RWPE1 (cell line): ENCODE data around the gene GRIN2A.
A peak's percentile ranks its signal among the peaks of the same experiment; 100 is the strongest.

Experiments
- CTCF ChIA-PET: fragments of 350-600 bp; sonication (Branson Sonifier 250); formaldehyde crosslinking; extraction: SDS; loops from one replicate; lab custom pipeline; 2021; lab: Yijun Ruan, JAX
- POLR2A ChIA-PET: fragments of 400-600 bp; formaldehyde crosslinking; extraction: SDS; loops from one replicate; lab custom pipeline; 2020; ENCODE audit warnings: antibody characterized with exemption; ENCODE audit not compliant: low non-redundant PET; lab: Yijun Ruan, JAX
- DNase-seq: peaks from one replicate; pipeline ENCODE4 v3.0.0; 2012; ENCODE audit warnings: low spot score
- H3K27ac ChIP-seq: fragments of 450-650 bp; 2 replicates; pipeline ENCODE4 v1.5.1; 2017
- CTCF ChIP-seq: fragments of 450-650 bp; conservative IDR thresholded peaks from 2 replicates; pipeline ENCODE4 v1.5.1; 2017; ENCODE audit warnings: low read depth, mild to moderate bottlenecking

GRIN2A gene

DNA sequence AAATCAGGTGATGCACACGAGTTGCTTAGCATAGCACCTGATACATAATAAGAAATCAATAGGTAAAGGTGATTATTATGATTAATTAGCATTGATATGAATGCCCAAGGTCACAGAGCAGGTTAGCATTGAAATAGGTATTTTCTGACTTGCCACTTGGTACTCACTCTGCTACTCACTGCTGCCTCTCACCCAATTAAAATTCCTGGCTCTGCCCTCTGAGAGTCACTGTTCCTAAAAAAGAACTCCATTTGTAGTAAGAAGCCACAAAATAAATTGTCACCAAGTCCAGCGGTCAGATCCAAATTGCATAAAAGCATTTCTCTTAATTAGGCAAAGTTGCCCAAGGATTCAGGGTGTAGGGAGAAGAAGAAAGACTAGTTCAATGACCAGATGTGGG lies 8.9 kb upstream of the GRIN2A start:
- POLR2A ChIA-PET, result no interaction called here
- no peak overlapping the region for H3K27ac ChIP-seq
- CTCF ChIA-PET, result no interaction called here
- no peak for DNase-seq
- no peak for TF ChIP-seq CTCF

DNA sequence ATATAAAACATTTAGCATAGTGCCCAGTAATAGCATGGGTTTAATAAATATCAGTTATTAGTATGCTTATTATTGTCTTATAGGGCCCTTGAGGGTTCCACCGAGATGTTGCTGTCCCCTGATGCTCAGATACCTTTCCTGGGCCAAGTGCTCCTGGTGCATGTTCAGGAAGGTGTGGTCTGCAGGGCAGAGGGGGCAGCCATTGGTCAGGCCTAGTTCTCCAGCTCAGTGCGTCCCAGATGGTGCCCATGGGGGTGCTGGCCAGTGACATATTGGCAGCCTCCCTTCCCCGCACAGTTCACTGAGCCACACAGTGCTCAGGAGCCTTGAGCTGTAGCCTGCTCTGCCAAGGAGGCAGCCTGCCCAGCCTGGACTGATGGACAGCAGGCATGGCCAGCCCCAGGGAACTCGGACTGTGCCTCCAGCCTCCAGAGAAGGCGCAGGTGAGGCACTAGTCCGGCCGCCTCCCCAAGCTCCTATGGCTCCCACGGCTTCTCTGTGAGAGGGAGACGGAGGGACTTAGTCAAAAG lies 7.7 kb upstream of the GRIN2A start:
- DNase-seq, result no peak
- CTCF ChIA-PET, result interaction anchor here (0.6 kb wide), 1 partner anchor 8 kb away, joined by 3 read pairs; the partner anchor contains the start of gene GRIN2A
- POLR2A ChIA-PET, result no interaction called here
- no peak overlapping the region for H3K27ac ChIP-seq
- TF ChIP-seq CTCF, result no peak

- CTCF ChIA-PET, result no interaction called here
- H3K27ac ChIP-seq, result no peak overlapping the region
- DNase-seq, result no peak
- POLR2A ChIA-PET, result no interaction called here
- no peak for TF ChIP-seq CTCF
Observed at GRCh38 chr16:10188236-10188635, 6.0 kb upstream of the GRIN2A start.

DNA sequence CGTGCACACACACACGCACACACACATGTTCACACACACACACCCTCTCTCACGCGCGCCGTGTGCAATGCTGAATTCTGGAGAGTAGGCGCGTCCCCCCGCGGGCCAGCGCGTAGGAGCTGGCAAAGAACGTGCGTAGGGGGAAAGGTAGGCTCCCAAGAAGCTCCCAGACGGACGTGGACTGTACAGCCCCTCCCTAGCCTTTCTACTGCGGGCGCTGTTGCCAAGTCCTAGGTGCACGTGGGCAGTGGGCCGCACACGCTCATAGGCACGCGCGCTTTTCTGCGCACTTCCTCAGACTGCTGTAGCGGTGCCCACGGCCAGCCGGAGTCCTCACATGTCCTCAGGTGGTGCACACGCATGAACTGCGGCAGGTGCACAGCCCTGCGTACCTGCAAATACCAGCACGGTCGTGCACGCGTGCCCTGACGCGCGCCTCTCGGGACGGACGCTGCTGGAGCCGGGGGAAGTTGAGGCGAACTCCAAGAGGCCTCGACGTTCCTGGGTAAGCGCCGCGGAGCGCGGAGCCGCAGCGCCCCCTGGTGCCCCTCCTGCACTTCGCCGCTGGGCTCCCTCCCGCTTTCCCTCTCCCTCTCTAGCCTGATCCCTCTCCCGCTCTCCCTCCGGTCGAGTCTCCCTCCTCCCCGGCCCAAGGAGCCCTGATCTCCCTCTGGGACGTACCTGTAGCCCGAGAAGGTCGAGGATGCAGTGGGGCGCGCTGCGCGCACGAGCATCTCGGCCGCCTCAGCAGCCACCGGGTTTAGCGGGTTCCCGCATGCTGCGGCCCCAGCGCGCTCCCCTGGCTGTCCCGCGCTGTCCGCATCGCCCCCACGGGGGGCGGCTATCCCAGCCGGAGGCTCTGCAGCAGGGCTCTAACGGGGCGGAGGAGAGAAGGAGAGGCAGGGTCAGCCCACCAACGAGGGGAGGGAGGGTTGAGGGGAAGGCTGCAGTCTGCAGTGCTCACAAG lies 749 bp downstream of the GRIN2A start:
- POLR2A ChIA-PET, result no interaction called here
- peak; percentile 64 for DNase-seq
- no peak overlapping the region for H3K27ac ChIP-seq
- CTCF ChIA-PET, result interaction anchor here (0.6 to 0.9 kb wide), 4 partner anchors 9 to 1022 kb away, joined by 3 to 6 read pairs (median 3); no protein-coding TSS in a partner anchor
- peak; percentile 82 for TF ChIP-seq CTCF

- ChIA-PET POLR2A (no interaction called here), CTCF (interaction anchor here (0.7 to 0.9 kb wide), 2 partner anchors 42 to 87 kb away, joined by 3 to 4 read pairs; no protein-coding TSS in a partner anchor)
- TF ChIP-seq CTCF, result no peak
- no peak for DNase-seq
- H3K27ac ChIP-seq, result no peak overlapping the region
Observed at GRCh38 chr16:10180771-10181163, 1.5 kb downstream of the GRIN2A start.

DNA sequence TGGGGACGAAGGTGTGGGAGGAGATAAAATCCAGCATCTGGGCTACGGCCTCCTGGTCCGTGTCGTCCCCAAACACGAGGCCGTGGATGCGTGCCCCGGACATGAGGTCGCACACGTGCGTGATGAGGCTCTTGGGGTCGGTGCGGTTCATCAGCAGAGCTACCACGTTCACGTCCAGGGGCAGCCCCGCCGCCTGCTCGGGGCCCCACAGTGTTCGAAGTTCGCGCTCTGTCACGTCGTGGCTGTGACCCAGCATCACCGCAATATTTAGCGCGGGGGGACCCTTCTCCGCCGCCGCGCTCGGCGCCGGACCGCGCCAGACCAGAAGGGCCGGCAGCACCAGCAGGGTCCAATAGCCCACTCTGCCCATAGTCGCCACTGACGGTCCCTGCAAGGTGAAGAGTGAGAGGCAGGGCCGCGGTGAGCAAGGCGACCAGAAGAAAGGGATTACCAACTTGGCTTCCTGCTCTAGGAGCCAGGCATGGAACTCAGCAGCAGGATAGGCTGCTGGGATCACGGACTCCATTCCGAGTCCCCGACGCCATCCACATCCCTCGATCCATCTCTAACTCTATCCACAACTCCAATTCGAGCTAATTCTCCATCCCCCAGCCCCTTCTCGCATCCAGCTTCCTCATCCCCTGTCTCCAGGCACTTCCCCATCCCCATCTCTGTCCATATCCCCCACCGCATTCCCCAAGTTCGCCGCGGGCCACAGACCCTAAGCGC lies 2.0 kb downstream of the GRIN2A start:
- ChIA-PET POLR2A (no interaction called here), CTCF (interaction anchor here (0.6 to 0.9 kb wide), 3 partner anchors 43 to 485 kb away, joined by 3 to 4 read pairs (median 3); no protein-coding TSS in a partner anchor)
- H3K27ac ChIP-seq, result no peak overlapping the region
- DNase-seq, result no peak
- TF ChIP-seq CTCF, result no peak
